ENCODE results near the gene MUC3A.
A peak's percentile ranks its signal among the peaks of the same experiment; 100 is the strongest.

MUC3A gene

GRCh38 chr7:101009629-101010028 is 60.3 kb downstream of the MUC3A start:
- Histone ChIP-seq H3K9ac (ENCODE audit: low read depth in 1 of 2, low read length in 2 of 2) (no peak overlapping the region), H3K4me3 (ENCODE audit: low read length in 2 of 2) (no peak overlapping the region)

GRCh38 chr7:101012931-101013330 is 63.6 kb downstream of the MUC3A start:
- Histone ChIP-seq H3K9me3 (ENCODE audit: control insufficient read depth in 2 of 2, low read length in 2 of 2) (no peaks in the 10 kb centered on the region), H3K4me3 (ENCODE audit: low read length in 2 of 2) (no peak overlapping the region), H3K27me3 (ENCODE audit: control insufficient read depth in 2 of 2, insufficient read depth in 2 of 2, low read length in 2 of 2) (no peaks in the 10 kb centered on the region), H3K27ac (ENCODE audit: low read depth in 2 of 2, low read length in 2 of 2) (no peak overlapping the region), H3K9ac (ENCODE audit: low read depth in 1 of 2, low read length in 2 of 2) (no peak overlapping the region), H3K4me1 (ENCODE audit: control insufficient read depth in 2 of 2, insufficient read depth in 2 of 2, low read length in 2 of 2) (peaks cover 4 to 6% of the 10 kb centered on the region in 2 donors), H3K36me3 (ENCODE audit: control insufficient read depth in 2 of 2, insufficient read depth in 2 of 2, low read length in 2 of 2) (peaks cover 45 to 78% of the 10 kb centered on the region in 2 donors)

More at GRCh38 chr7:101009629-101010028, 60.3 kb downstream of the MUC3A start:
- H3K4me1 ChIP-seq (ENCODE audit: control insufficient read depth in 2 of 2, insufficient read depth in 2 of 2, low read length in 2 of 2), result no peaks in the 10 kb centered on the region
- no peaks in the 10 kb centered on the region for H3K9me3 ChIP-seq (ENCODE audit: control insufficient read depth in 2 of 2, low read length in 2 of 2)
- no peaks in the 10 kb centered on the region for H3K27me3 ChIP-seq (ENCODE audit: control insufficient read depth in 2 of 2, insufficient read depth in 2 of 2, low read length in 2 of 2)
- H3K36me3 ChIP-seq (ENCODE audit: control insufficient read depth in 2 of 2, insufficient read depth in 2 of 2, low read length in 2 of 2), result peaks cover 53 to 84% of the 10 kb centered on the region in 2 donors
- H3K27ac ChIP-seq (ENCODE audit: low read depth in 2 of 2, low read length in 2 of 2), result no peak overlapping the region

GRCh38 chr7:101015626-101016025 is 66.3 kb downstream of the MUC3A start:
- Histone ChIP-seq H3K4me3 (ENCODE audit: low read length in 2 of 2) (no peak overlapping the region), H3K4me1 (ENCODE audit: control insufficient read depth in 2 of 2, insufficient read depth in 2 of 2, low read length in 2 of 2) (peaks cover 4 to 6% of the 10 kb centered on the region in 2 donors), H3K9ac (ENCODE audit: low read depth in 1 of 2, low read length in 2 of 2) (no peak overlapping the region), H3K9me3 (ENCODE audit: control insufficient read depth in 2 of 2, low read length in 2 of 2) (no peaks in the 10 kb centered on the region), H3K27me3 (ENCODE audit: control insufficient read depth in 2 of 2, insufficient read depth in 2 of 2, low read length in 2 of 2) (no peaks in the 10 kb centered on the region), H3K27ac (ENCODE audit: low read depth in 2 of 2, low read length in 2 of 2) (no peak overlapping the region), H3K36me3 (ENCODE audit: control insufficient read depth in 2 of 2, insufficient read depth in 2 of 2, low read length in 2 of 2) (peaks cover 29 to 65% of the 10 kb centered on the region in 2 donors)

- Histone ChIP-seq H3K27me3 (ENCODE audit: control insufficient read depth in 2 of 2, insufficient read depth in 2 of 2, low read length in 2 of 2) (no peaks in the 10 kb centered on the region), H3K9me3 (ENCODE audit: control insufficient read depth in 2 of 2, low read length in 2 of 2) (no peaks in the 10 kb centered on the region), H3K9ac (ENCODE audit: low read depth in 1 of 2, low read length in 2 of 2) (peak overlapping the region; percentile 60 to 65)
These were observed 67.9 kb downstream of the MUC3A start for GRCh38 chr7:101017064-101017777.

More at GRCh38 chr7:101017064-101017777, 67.9 kb downstream of the MUC3A start:
- Histone ChIP-seq H3K4me3 (ENCODE audit: low read length in 2 of 2) (peak overlapping the region; percentile 56 to 72), H3K36me3 (ENCODE audit: control insufficient read depth in 2 of 2, insufficient read depth in 2 of 2, low read length in 2 of 2) (peaks cover 22 to 50% of the 10 kb centered on the region in 2 donors), H3K4me1 (ENCODE audit: control insufficient read depth in 2 of 2, insufficient read depth in 2 of 2, low read length in 2 of 2) (peaks cover 4 to 11% of the 10 kb centered on the region in 2 donors), H3K27ac (ENCODE audit: low read depth in 2 of 2, low read length in 2 of 2) (peak overlapping the region; percentile 80)
